Activated naive CD4-positive, alpha-beta T cell treated with anti-CD3 and anti-CD28 coated beads, Interleukin-2, amount 10 ng/mL, durations not matched to agents 7 days and 5 days (primary cell): Measurements from ENCODE around the gene CDH13.

Experiments
- CTCF ChIA-PET: fragments of 350-600 bp; sonication (Branson Sonifier 250); formaldehyde crosslinking; loops from one replicate; lab custom pipeline; 2021; ENCODE audit warnings: antibody characterized with exemption; lab: Charles Lee
- DNase-seq: peaks from one replicate; pipeline ENCODE4 v3.0.0-alpha.2; 2020
- H3K27ac Mint-ChIP-seq: one replicate; pipeline ENCODE4 v1.8.0; 2021; ENCODE audit warnings: mild to moderate bottlenecking, moderate library complexity, mixed read lengths
- H3K27me3 Mint-ChIP-seq: one replicate; pipeline ENCODE4 v1.8.0; 2021; ENCODE audit warnings: mild to moderate bottlenecking, mixed read lengths
- H3K36me3 Mint-ChIP-seq: one replicate; pipeline ENCODE4 v1.8.0; 2021; ENCODE audit warnings: mixed read lengths
- H3K4me1 Mint-ChIP-seq: one replicate; pipeline ENCODE4 v1.8.0; 2021; ENCODE audit warnings: mixed read lengths
- H3K4me3 Mint-ChIP-seq: one replicate; pipeline ENCODE4 v1.8.0; 2021; ENCODE audit warnings: mild to moderate bottlenecking, moderate library complexity, mixed read lengths
- H3K9me3 Mint-ChIP-seq: one replicate; pipeline ENCODE4 v1.8.0; 2021; ENCODE audit warnings: mixed read lengths

CDH13 gene

GRCh38 chr16:83356986-83357385, 730.2 kb downstream of the CDH13 start:
- Mint-ChIP-seq H3K9me3 (no peaks in the 10 kb centered on the region), H3K36me3 (no peaks in the 10 kb centered on the region), H3K27ac (no peak overlapping the region), H3K27me3 (no peaks in the 10 kb centered on the region), H3K4me3 (no peak overlapping the region), H3K4me1 (no peaks in the 10 kb centered on the region)
- no peak for DNase-seq
- CTCF ChIA-PET: interaction anchor here (1.7 kb wide), 1 partner anchor 12 kb away, joined by 4 read pairs; no protein-coding TSS in a partner anchor

GRCh38 chr16:83363521-83363920, 736.8 kb downstream of the CDH13 start:
- no peak overlapping the region for H3K4me3 Mint-ChIP-seq
- CTCF ChIA-PET: no interaction called here
- no peaks in the 10 kb centered on the region for H3K4me1 Mint-ChIP-seq
- no peak overlapping the region for H3K27ac Mint-ChIP-seq
- DNase-seq: no peak
- no peaks in the 10 kb centered on the region for H3K36me3 Mint-ChIP-seq
- no peaks in the 10 kb centered on the region for H3K27me3 Mint-ChIP-seq
- no peaks in the 10 kb centered on the region for H3K9me3 Mint-ChIP-seq

- H3K36me3 Mint-ChIP-seq: no peaks in the 10 kb centered on the region
- CTCF ChIA-PET: no interaction called here
- peaks cover 5% of the 10 kb centered on the region for H3K9me3 Mint-ChIP-seq
- no peak overlapping the region for H3K27ac Mint-ChIP-seq
- H3K4me1 Mint-ChIP-seq: no peaks in the 10 kb centered on the region
- no peaks in the 10 kb centered on the region for H3K27me3 Mint-ChIP-seq
- no peak overlapping the region for H3K4me3 Mint-ChIP-seq
- DNase-seq: no peak
Observed at GRCh38 chr16:83365166-83365565, 738.4 kb downstream of the CDH13 start.

- no peaks in the 10 kb centered on the region for H3K36me3 Mint-ChIP-seq
- H3K27ac Mint-ChIP-seq: no peak overlapping the region
- H3K9me3 Mint-ChIP-seq: peaks cover 5% of the 10 kb centered on the region
- H3K4me1 Mint-ChIP-seq: no peaks in the 10 kb centered on the region
- no peak for DNase-seq
- no peak overlapping the region for H3K4me3 Mint-ChIP-seq
- no peaks in the 10 kb centered on the region for H3K27me3 Mint-ChIP-seq
- CTCF ChIA-PET: no interaction called here
Observed at GRCh38 chr16:83366228-83366627, 739.5 kb downstream of the CDH13 start.

- no peaks in the 10 kb centered on the region for H3K36me3 Mint-ChIP-seq
- CTCF ChIA-PET: no interaction called here
- H3K9me3 Mint-ChIP-seq: peaks cover 2% of the 10 kb centered on the region
- H3K27ac Mint-ChIP-seq: no peak overlapping the region
- H3K27me3 Mint-ChIP-seq: no peaks in the 10 kb centered on the region
- no peak overlapping the region for H3K4me3 Mint-ChIP-seq
- DNase-seq: no peak
- no peaks in the 10 kb centered on the region for H3K4me1 Mint-ChIP-seq
Observed at GRCh38 chr16:83374979-83375378, 748.2 kb downstream of the CDH13 start.

- DNase-seq: no peak
- Mint-ChIP-seq H3K4me1 (no peaks in the 10 kb centered on the region), H3K4me3 (no peak overlapping the region), H3K27me3 (no peaks in the 10 kb centered on the region), H3K36me3 (no peaks in the 10 kb centered on the region), H3K9me3 (peaks cover 21% of the 10 kb centered on the region), H3K27ac (no peak overlapping the region)
- CTCF ChIA-PET: no interaction called here
Observed at GRCh38 chr16:83389751-83390150, 763.0 kb downstream of the CDH13 start.

- H3K4me1 Mint-ChIP-seq: no peaks in the 10 kb centered on the region
- no peak overlapping the region for H3K4me3 Mint-ChIP-seq
- no peak for DNase-seq
- H3K27ac Mint-ChIP-seq: no peak overlapping the region
- no peaks in the 10 kb centered on the region for H3K36me3 Mint-ChIP-seq
- CTCF ChIA-PET: no interaction called here
- H3K9me3 Mint-ChIP-seq: peaks cover 22% of the 10 kb centered on the region
- no peaks in the 10 kb centered on the region for H3K27me3 Mint-ChIP-seq
Observed at GRCh38 chr16:83390759-83391158, 764.0 kb downstream of the CDH13 start.

- H3K27me3 Mint-ChIP-seq: no peaks in the 10 kb centered on the region
Observed at GRCh38 chr16:83392743-83393142, 766.0 kb downstream of the CDH13 start.

GRCh38 chr16:83393196-83393981, 766.6 kb downstream of the CDH13 start:
- H3K4me1 Mint-ChIP-seq: no peaks in the 10 kb centered on the region
- no peaks in the 10 kb centered on the region for H3K27me3 Mint-ChIP-seq
- CTCF ChIA-PET: no interaction called here
- no peak overlapping the region for H3K27ac Mint-ChIP-seq
- H3K36me3 Mint-ChIP-seq: no peaks in the 10 kb centered on the region
- H3K4me3 Mint-ChIP-seq: no peak overlapping the region
- no peak for DNase-seq
- H3K9me3 Mint-ChIP-seq: peaks cover 32% of the 10 kb centered on the region

More at GRCh38 chr16:83392743-83393142, 766.0 kb downstream of the CDH13 start:
- Mint-ChIP-seq H3K9me3 (peaks cover 30% of the 10 kb centered on the region), H3K36me3 (no peaks in the 10 kb centered on the region), H3K27ac (no peak overlapping the region), H3K4me3 (no peak overlapping the region), H3K4me1 (no peaks in the 10 kb centered on the region)
- DNase-seq: no peak
- CTCF ChIA-PET: no interaction called here

GRCh38 chr16:83397601-83398291, 771.0 kb downstream of the CDH13 start:
- H3K27ac Mint-ChIP-seq: no peak overlapping the region
- DNase-seq: no peak

GRCh38 chr16:83400234-83400633, 773.5 kb downstream of the CDH13 start:
- H3K36me3 Mint-ChIP-seq: no peaks in the 10 kb centered on the region
- no peak overlapping the region for H3K27ac Mint-ChIP-seq
- H3K4me3 Mint-ChIP-seq: no peak overlapping the region
- H3K27me3 Mint-ChIP-seq: no peaks in the 10 kb centered on the region
- H3K4me1 Mint-ChIP-seq: no peaks in the 10 kb centered on the region
- no peak for DNase-seq
- peaks cover 16% of the 10 kb centered on the region for H3K9me3 Mint-ChIP-seq
- CTCF ChIA-PET: no interaction called here

More at GRCh38 chr16:83397601-83398291, 771.0 kb downstream of the CDH13 start:
- H3K36me3 Mint-ChIP-seq: no peaks in the 10 kb centered on the region
- H3K27me3 Mint-ChIP-seq: no peaks in the 10 kb centered on the region
- peaks cover 30% of the 10 kb centered on the region for H3K9me3 Mint-ChIP-seq
- no peaks in the 10 kb centered on the region for H3K4me1 Mint-ChIP-seq
- no peak overlapping the region for H3K4me3 Mint-ChIP-seq
- CTCF ChIA-PET: no interaction called here

GRCh38 chr16:83402160-83402814, 775.5 kb downstream of the CDH13 start:
- Mint-ChIP-seq H3K27ac (no peak overlapping the region), H3K4me1 (no peaks in the 10 kb centered on the region), H3K27me3 (no peaks in the 10 kb centered on the region), H3K9me3 (peaks cover 6% of the 10 kb centered on the region), H3K4me3 (no peak overlapping the region), H3K36me3 (no peaks in the 10 kb centered on the region)
- DNase-seq: no peak
- CTCF ChIA-PET: no interaction called here

- Mint-ChIP-seq H3K4me1 (no peaks in the 10 kb centered on the region), H3K4me3 (no peak overlapping the region), H3K9me3 (peaks cover 6% of the 10 kb centered on the region), H3K27ac (no peak overlapping the region), H3K36me3 (no peaks in the 10 kb centered on the region), H3K27me3 (no peaks in the 10 kb centered on the region)
- CTCF ChIA-PET: no interaction called here
- no peak for DNase-seq
Observed at GRCh38 chr16:83402967-83403366, 776.2 kb downstream of the CDH13 start.

GRCh38 chr16:83403761-83404160, 777.0 kb downstream of the CDH13 start:
- no peak for DNase-seq
- Mint-ChIP-seq H3K36me3 (no peaks in the 10 kb centered on the region), H3K27me3 (no peaks in the 10 kb centered on the region), H3K4me1 (no peaks in the 10 kb centered on the region), H3K27ac (no peak overlapping the region), H3K9me3 (peaks cover 5% of the 10 kb centered on the region), H3K4me3 (no peak overlapping the region)
- CTCF ChIA-PET: no interaction called here
